B cell (primary cell): ENCODE data around the gene PRKAG2. TPM values are rescaled to one million over a fixed set of nuclear protein-coding genes. Genes with fewer than 3 reads are reported as not detected.

Experiments
- ATAC-seq: fragments of 200-7000 bp; cut with Tn5 transposase; one replicate; pipeline ENCODE4 v1.10.0; 2021; ENCODE audit warnings: low read depth, mild to moderate bottlenecking, moderate number of reproducible peaks, moderate library complexity
- CTCF ChIA-PET: fragments of 350-600 bp; sonication (Branson Sonifier 250); formaldehyde crosslinking; loops from one replicate; lab custom pipeline; 2021; ENCODE audit warnings: antibody characterized with exemption, inconsistent platforms; lab: Charles Lee
- POLR2A ChIA-PET: fragments of 350-600 bp; sonication (Branson Sonifier 250); formaldehyde crosslinking; loops from one replicate; lab custom pipeline; 2021; ENCODE audit warnings: antibody characterized with exemption; lab: Charles Lee
- DNase-seq: peaks from one replicate; pipeline ENCODE4 v3.0.0; 2013
- H2AFZ ChIP-seq: 2 replicates; pipeline ENCODE4 v1.6.1; 2012; ENCODE audit warnings: mild to moderate bottlenecking, low read depth, low read length; ENCODE audit not compliant: insufficient read depth, poor library complexity, severe bottlenecking
- H3K27ac ChIP-seq, 2 donors: 1 replicate in 1 of 2; 2 replicates in 1 of 2; pipeline ENCODE4 v1.5.1; 2012 to 2013; ENCODE audit warnings: low read length in 2 of 2, mild to moderate bottlenecking in 2 of 2, moderate library complexity in 1 of 2
- H3K27me3 ChIP-seq, 4 experiments: fragments of 200-600 bp in 1 of 4; sonication (generic) in 1 of 4; replicated peaks in 1 of 4; 1 replicate in 2 of 4; 2 replicates in 2 of 4; pipeline versions ENCODE4 v1.6.1 to v1.7.0; 2013 to 2016; ENCODE audit warnings: low read length in 3 of 4, mild to moderate bottlenecking in 2 of 4, mixed read lengths in 1 of 4, moderate library complexity in 1 of 4; ENCODE audit not compliant: insufficient read depth in 4 of 4, control insufficient read depth in 3 of 4; ENCODE audit errors: control extremely low read depth in 1 of 4
- H3K36me3 ChIP-seq, 2 experiments: replicated peaks in 1 of 2; 1 replicate in 1 of 2; 2 replicates in 1 of 2; pipeline versions ENCODE4 v1.6.1 to v1.7.1; 2013; ENCODE audit warnings: low read length in 1 of 2; ENCODE audit not compliant: insufficient read depth in 2 of 2, control insufficient read depth in 1 of 2; ENCODE audit errors: control extremely low read depth in 1 of 2, extremely low read depth in 1 of 2
- H3K4me1 ChIP-seq, 2 donors: fragments of 200-600 bp in 1 of 2; sonication (generic) in 1 of 2; 1 replicate in 1 of 2; 2 replicates in 1 of 2; pipeline versions ENCODE4 v1.5.1 to v1.6.1; 2013 to 2017; ENCODE audit warnings: low read length in 2 of 2; ENCODE audit not compliant: control insufficient read depth in 2 of 2, insufficient read depth in 2 of 2
- H3K4me2 ChIP-seq: replicated peaks from 2 replicates; pipeline ENCODE3; 2012; ENCODE audit warnings: mild to moderate bottlenecking, low read depth, low read length; ENCODE audit not compliant: poor library complexity, severe bottlenecking
- H3K4me3 ChIP-seq, 5 experiments: fragments of 200-600 bp in 1 of 5; sonication (generic) in 1 of 5; 1 replicate in 3 of 5; 2 replicates in 2 of 5; pipeline versions ENCODE4 v1.5.1 to v1.7.0; 2011 to 2016; ENCODE audit warnings: low read length in 4 of 5, mild to moderate bottlenecking in 4 of 5, low read depth in 2 of 5, control low read depth in 1 of 5, moderate library complexity in 1 of 5; ENCODE audit not compliant: insufficient read depth in 1 of 5; ENCODE audit errors: control extremely low read depth in 1 of 5, extremely low read depth in 1 of 5
- H3K79me2 ChIP-seq: fragments of 200-600 bp; sonication (generic); one replicate; pipeline ENCODE4 v1.6.0; 2016; ENCODE audit warnings: low read length; ENCODE audit not compliant: control insufficient read depth, insufficient read depth
- H3K9ac ChIP-seq: fragments of 200-600 bp; sonication (generic); 2 replicates; pipeline ENCODE4 v1.6.1; 2017; ENCODE audit warnings: mild to moderate bottlenecking, low read length, moderate library complexity
- H3K9me3 ChIP-seq, 3 donors: one replicate each; pipeline versions ENCODE4 v1.6.1 to v1.7.1; 2013; ENCODE audit warnings: low read length in 2 of 3; ENCODE audit not compliant: control insufficient read depth in 2 of 3, insufficient read depth in 1 of 3; ENCODE audit errors: control extremely low read depth in 1 of 3
- H4K20me1 ChIP-seq: 2 replicates; pipeline ENCODE4 v1.6.0; 2012; ENCODE audit warnings: mild to moderate bottlenecking, low read length; ENCODE audit not compliant: insufficient read depth, control insufficient read depth, poor library complexity, severe bottlenecking
- H3K27ac Mint-ChIP-seq: one replicate; pipeline ENCODE4 v1.8.0; 2021; ENCODE audit warnings: mixed read lengths
- H3K27me3 Mint-ChIP-seq: one replicate; pipeline ENCODE4 v1.8.0; 2021; ENCODE audit warnings: mixed read lengths
- H3K4me1 Mint-ChIP-seq: one replicate; pipeline ENCODE4 v1.8.0; 2021; ENCODE audit warnings: mixed read lengths
- H3K4me3 Mint-ChIP-seq: one replicate; pipeline ENCODE4 v1.8.0; 2021; ENCODE audit warnings: mixed read lengths
- H3K9me3 Mint-ChIP-seq: one replicate; pipeline ENCODE4 v1.8.0; 2022; ENCODE audit warnings: mixed read lengths; ENCODE audit not compliant: insufficient read depth
- CTCF ChIP-seq: fragments of 200-600 bp; IDR thresholded peaks from one replicate; pipeline ENCODE4 v1.8.0; 2022; ENCODE audit warnings: antibody characterized with exemption, mild to moderate bottlenecking
- EZH2 ChIP-seq: IDR thresholded peaks from 2 replicates; pipeline ENCODE4 v1.6.1; 2012; ENCODE audit warnings: borderline replicate concordance, low read depth, mild to moderate bottlenecking, moderate library complexity, low read length; ENCODE audit not compliant: insufficient read depth, poor library complexity, severe bottlenecking
- WGBS: methylation state at CpG from one replicate; pipeline ENCODE4 v1.1.5; 2013; ENCODE audit warnings: missing lambda C conversion rate; ENCODE audit not compliant: insufficient coverage; 5-methylcytosine and 5-hydroxymethylcytosine counted together
- intact Hi-C: fragments of 100-400 bp; cut with micrococcal nuclease; formaldehyde crosslinking; loops from one replicate; pipeline ENCODE4 v1.10.0; 2022
- polyA plus RNA-seq: library from polyadenylated mRNA; depleted of rRNA; stranded (reverse); fragments of >200 nt; gene quantifications from 2 replicates; pipeline ENCODE4 v1.2.3, GENCODE V29; 2012
- total RNA-seq, 2 donors: library from RNA; stranded (reverse); fragments of 120-200 nt in 1 of 2; gene quantifications; 1 replicate in 1 of 2; 2 replicates in 1 of 2; pipeline versions ENCODE4 v1.2.3 to v1.2.4, GENCODE V29; 2013 to 2022

Gene PRKAG2
- total and polyA plus RNA-seq, 2 donors (not counting 1 experiment from before 2014, with no cell fraction given), result 22.1 to 56.3 TPM

DNA sequence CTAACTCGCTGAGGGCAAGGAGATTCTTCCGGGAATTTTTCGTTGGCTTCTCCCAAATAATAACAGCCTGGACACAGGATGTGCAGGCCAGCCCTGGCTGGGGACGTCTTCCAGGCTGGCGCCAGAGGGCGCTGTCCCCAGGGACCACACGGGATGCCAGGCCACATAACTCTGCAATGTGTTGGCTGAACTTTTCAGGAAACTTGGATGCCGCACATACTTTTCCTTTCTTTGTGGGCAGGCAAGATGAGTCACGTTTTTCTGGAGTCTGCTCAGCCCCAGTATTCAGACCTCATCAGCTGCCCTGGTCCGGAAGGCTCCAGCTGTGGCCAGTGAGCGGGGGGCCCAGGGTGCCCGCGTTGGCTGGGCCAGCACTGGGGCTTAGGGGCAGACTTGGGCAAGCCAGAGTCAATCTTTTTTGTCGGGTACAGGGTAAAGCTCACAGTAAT, 122.7 kb downstream of the PRKAG2 start:
- no peak overlapping the region for H3K4me3 Mint-ChIP-seq
- WGBS, result 81% methylated on average over 14 of the region's 14 CpGs
- DNase-seq (peak; percentile 55), ATAC-seq (peak; percentile 39)
- POLR2A ChIA-PET, result no interaction called here
- H3K27me3 ChIP-seq, result no peaks in the 10 kb centered on the region
- H3K27me3 Mint-ChIP-seq, result no peaks in the 10 kb centered on the region
- peaks cover 0 to 7% of the 10 kb centered on the region in 2 donors for H3K4me1 ChIP-seq
- no peak overlapping the region for H3K4me2 ChIP-seq
- intact Hi-C loops, result no loop called here
- peaks cover 10% of the 10 kb centered on the region for H3K4me1 Mint-ChIP-seq
- H3K79me2 ChIP-seq, result peaks cover 15% of the 10 kb centered on the region
- H2AFZ ChIP-seq, result no peak overlapping the region
- H3K27ac Mint-ChIP-seq, result no peak overlapping the region
- H3K9me3 Mint-ChIP-seq, result no peaks in the 10 kb centered on the region
- no peak overlapping the region for H3K9ac ChIP-seq
- H3K9me3 ChIP-seq, result peaks cover 0 to 4% (median 0%) of the 10 kb centered on the region in 3 donors
- TF ChIP-seq EZH2 (no peak), CTCF (peak; percentile 67)
- CTCF ChIA-PET, result interaction anchor here (1.1 kb wide), 1 partner anchor 128 kb away, joined by 3 read pairs; no protein-coding TSS in a partner anchor
- H3K4me3 ChIP-seq, result no peak overlapping the region
- no peak overlapping the region for H3K27ac ChIP-seq
- peaks cover 39% of the 10 kb centered on the region for H4K20me1 ChIP-seq
- H3K36me3 ChIP-seq, result peaks cover 2% of the 10 kb centered on the region in 2 experiments

GRCh38 chr7:151752816-151753595, 123.9 kb downstream of the PRKAG2 start:
- no peak overlapping the region for H2AFZ ChIP-seq
- POLR2A ChIA-PET, result no interaction called here
- no peak overlapping the region for H3K4me3 ChIP-seq
- 97% methylated on average over 14 of the region's 19 CpGs for WGBS
- H3K4me3 Mint-ChIP-seq, result no peak overlapping the region
- TF ChIP-seq CTCF (no peak), EZH2 (no peak)
- no peak overlapping the region for H3K4me2 ChIP-seq
- no peak overlapping the region for H3K9ac ChIP-seq
- H4K20me1 ChIP-seq, result peaks cover 34% of the 10 kb centered on the region
- H3K27ac Mint-ChIP-seq, result no peak overlapping the region
- CTCF ChIA-PET, result no interaction called here
- no peak overlapping the region for H3K27ac ChIP-seq
- no peaks in the 10 kb centered on the region for H3K27me3 Mint-ChIP-seq
- peaks cover 10% of the 10 kb centered on the region for H3K4me1 Mint-ChIP-seq
- H3K4me1 ChIP-seq, result peaks cover 0 to 7% of the 10 kb centered on the region in 2 donors
- no peaks in the 10 kb centered on the region for H3K27me3 ChIP-seq
- H3K36me3 ChIP-seq, result peaks cover 2% of the 10 kb centered on the region in 2 experiments
- H3K9me3 Mint-ChIP-seq, result no peaks in the 10 kb centered on the region
- ATAC-seq (no peak), DNase-seq (no peak)
- peaks cover 0 to 4% (median 0%) of the 10 kb centered on the region in 3 donors for H3K9me3 ChIP-seq
- H3K79me2 ChIP-seq, result peaks cover 15% of the 10 kb centered on the region
- intact Hi-C loops, result no loop called here
